ELR (cell line): ENCODE measurements around the gene MARCHF10.

ENCODE experiments used
- DNase-seq: peaks from one replicate; pipeline ENCODE4 v3.0.0-alpha.2; 2015; ENCODE audit warnings: low read depth

MARCHF10 gene

DNA sequence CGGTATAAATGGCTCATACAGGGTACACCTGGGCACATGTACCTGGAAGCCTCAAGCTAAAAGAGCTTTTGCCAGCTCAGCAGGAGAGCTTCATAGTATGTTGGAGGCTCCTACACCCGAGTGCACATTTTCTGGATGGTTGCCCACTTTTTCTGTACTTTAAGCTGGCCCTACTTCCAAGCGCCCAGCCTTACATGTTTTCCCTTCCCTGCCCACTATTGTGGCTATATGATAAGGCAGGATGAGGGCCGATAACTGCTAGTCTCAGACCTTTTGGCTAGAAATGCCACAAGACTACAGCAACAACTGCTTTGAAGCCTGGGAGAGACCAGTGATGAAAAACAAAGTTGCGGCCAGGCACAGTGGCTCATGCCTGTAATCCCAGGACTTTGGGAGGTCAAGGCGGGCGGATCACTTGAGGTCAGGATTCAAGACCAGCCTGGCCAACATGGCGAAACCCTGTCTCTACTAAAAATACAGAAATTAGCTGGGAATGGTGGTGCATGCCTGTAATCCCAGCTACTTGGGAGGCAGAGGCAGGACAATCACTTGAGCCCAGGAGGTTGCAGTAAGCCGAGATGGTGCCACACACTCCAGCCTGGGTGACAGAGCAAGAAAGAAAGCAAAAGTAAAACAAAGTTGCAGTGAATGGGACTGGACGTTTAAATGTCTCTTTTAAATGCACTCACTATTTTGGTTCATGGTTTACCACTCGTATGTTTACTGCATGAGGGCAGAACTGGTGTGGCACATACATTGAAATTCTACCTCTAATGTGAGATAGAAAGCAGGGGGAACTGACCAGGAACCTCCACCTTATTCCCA, 14.2 kb upstream of the MARCHF10 start:
- no peak for DNase-seq

DNA sequence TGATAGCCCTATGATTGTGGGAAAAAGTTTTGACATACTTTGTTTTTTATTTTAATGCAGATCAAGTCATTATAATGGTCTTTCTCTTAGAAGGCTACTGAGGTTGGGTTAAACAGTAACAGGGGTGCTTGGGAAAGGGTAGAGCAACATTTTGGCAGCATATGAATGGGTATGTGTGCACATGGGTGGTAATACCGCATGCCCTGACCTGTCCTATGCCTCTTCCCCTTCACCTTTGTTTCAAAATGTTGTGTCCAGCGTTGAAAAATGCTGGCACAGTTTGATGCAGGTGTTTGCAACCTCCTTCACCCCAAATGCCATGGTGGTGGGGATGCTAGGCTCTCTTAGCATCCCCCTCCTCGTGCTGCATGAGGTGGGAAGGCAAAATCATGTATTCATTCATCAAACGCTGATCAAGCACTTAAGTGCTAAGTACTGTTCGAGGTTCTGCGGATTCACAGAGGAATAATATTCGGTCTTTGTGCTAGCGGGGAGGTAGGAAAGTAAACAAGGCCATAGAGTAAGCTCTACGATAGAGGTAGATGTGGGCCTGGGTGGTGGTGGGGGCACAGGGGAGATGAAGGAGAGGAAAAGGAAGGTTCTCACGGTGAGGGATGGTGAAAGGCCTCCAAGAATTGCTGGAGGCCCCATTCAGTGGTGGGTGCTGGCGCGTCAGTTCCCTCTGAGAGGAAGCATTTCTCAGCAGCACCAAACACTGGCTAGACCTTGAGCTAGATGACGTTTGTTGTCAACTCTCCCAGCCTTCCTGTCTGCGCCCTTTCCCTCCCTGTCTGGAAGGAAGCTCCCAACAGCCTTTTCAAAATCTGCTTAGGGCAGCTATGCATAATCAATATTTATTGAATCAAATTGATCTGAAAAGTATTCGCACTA, 13.3 kb upstream of the MARCHF10 start:
- DNase-seq: no peak

DNA sequence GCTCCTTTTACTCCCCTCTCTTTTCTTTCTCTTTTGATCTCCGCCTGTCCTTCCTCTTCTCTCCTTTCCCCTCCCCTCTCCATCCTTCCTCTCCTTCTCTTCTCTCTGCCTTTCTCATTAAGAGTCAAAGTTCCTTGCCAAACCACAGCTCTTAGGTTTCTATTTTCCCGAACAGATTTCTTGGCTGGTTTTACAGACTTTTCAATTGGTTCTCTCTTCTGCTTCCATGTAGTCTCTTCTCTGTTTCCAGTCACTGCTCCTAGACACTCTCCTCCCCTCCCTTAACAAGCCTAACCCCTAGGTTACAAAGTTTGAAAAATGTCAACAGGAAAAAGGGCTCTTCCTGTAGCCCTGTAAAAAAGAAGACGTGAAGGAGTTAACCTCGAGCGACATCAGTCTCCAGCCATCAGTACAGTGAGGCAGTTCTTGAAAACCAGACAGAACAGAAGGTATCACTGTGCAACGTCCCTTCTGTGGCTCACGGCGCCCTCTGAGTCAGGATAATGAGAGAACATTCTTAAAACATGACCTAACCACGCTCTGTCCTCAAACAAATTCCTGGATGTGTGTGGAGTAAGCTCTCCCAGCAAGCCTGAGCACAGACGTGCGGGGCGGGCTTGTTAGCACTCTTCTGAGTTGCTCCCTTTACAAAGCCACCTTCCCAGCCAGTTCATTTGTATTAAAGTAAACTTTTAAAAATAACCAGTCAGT, 11.6 kb upstream of the MARCHF10 start:
- DNase-seq: peak; percentile 98

DNA sequence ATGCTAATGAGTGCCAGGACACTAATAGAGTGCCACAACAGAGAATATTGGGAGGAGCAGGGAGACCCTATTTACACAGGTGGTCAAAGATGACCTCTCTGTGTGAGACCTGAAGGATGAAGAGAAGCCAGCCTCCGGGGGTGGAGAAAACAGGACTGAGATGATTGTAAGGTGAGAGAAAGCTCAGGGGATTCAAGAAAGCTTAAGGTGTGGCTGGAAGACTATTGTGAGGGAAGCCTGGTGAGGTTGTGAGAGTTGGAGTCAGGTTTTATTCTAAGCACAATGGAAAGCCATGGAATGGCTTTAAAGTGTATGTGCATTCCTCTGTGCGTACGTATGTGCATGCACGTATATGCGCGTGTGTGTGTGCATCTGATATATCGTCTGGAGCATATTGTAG, 10.4 kb upstream of the MARCHF10 start:
- DNase-seq: no peak

DNA sequence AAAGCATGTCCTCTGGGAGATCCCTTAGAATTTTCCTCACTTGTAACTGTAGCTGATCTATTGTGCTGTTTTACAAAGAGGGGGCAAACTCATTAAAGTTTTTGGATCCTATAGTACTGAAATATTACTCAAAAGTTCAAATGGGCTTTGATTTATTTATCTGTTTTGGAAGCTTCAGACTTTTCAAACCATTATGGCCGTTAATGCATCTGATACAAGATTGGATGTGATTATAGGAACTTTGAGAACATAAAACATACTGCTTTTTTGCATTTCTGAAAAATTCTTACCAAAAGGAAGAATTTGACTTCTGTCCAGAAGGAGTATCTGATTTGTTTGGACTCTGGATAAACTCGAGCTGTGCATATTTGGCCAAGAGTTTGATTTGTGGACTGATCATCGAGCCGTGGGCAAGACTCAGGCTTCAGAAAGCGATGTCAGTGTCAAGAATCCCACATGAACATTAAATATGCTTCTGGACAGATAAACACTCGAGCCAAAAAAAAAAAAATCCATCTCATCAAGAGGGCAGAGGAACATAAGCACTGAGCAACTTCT, 8.2 kb upstream of the MARCHF10 start:
- DNase-seq: no peak

DNA sequence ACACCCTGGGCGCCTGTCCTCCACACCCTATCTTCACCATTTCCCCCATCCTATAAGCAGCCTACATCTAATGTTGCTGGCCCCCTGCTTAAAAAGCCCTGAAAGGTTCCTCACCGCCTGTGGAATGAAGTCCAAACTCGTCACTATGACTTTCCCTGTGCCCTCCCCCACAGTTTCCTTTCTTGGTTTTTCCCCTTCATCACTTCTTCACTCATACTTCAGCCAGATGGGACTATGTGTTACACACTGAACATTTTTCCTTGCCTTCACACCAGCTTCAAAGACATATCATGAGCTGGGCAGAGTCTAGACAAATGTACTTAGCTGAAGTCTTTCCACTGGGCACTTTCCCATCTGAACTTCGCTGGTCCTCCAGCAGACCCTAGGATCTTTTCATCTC, 1.5 kb upstream of the MARCHF10 start:
- peak; percentile 52 for DNase-seq

DNA sequence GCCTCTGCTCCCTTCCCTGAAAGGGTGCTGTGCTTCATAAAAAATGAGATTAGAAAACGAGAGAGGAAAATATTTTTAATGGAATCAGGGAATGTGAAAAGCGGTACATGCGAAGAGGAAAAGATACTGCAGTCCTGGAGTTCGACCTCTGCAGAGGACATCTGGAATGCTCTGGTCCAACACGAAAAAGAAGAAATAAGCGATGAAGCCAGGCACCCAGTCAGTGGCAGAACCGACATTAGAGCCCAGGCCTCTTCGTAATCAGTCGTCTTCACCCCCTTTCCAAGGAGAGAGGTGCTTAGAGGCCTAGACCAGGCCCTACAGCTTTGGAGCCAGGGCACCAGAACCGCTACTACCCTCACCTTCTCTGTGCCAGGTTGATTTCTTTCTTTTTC, 459 bp upstream of the MARCHF10 start:
- no peak for DNase-seq

DNA sequence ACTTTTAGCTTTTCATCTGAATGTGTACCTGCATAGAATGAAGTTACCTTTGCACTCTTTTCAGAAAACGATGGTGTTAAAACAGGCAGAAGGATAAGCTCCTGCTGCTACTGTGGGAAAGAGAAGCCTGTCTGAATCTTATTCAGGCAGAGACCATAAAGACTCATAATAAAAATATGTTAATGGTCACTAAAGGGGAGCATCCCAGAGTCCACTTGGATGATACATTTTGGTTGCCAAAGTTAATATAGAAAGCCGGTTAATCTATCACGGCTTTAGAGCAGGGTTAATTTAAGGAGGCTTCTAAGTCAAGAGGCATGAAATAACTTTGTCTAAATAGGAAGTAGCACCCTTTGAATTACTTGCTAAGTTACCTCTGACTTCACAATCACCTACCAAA, 2.9 kb downstream of the MARCHF10 start:
- no peak for DNase-seq

DNA sequence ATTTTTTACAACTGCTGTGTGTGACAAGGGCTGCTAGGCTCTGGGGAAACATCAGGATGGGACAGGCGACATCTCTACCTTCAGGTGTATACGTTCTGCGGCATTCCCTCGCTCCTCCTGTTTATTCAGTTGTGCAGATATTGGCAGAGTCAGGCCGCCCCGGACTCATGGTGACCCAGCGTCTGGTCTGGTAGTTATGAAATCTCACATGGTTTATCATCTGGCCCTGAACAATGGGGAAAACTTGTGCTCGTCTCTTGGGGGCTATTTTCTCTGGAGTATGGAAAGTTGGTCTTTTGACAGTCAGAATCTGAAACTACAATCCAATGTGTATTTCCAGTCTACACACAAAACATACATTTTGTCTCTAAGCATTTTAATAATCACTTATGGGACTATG, 3.3 kb downstream of the MARCHF10 start:
- no peak for DNase-seq

DNA sequence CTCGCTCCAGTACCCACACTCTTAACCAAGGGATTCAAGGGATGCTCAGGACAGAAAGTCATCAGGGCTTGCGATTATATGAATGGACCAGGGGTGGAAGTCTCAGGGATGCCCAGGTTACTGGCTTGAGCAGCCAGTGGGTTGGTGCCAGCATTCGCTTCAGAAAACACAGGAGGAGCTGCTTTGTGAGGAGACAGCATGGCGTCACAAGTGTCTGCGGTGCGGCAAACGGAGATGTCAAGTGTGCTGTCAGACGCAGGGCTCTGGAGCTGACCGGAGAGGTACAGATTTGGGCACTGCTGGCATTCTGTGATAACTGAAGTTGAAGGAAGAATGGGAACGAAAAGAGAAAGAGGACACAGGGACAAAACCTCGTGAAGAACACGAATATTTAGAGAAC, 4.1 kb downstream of the MARCHF10 start:
- DNase-seq: no peak

DNA sequence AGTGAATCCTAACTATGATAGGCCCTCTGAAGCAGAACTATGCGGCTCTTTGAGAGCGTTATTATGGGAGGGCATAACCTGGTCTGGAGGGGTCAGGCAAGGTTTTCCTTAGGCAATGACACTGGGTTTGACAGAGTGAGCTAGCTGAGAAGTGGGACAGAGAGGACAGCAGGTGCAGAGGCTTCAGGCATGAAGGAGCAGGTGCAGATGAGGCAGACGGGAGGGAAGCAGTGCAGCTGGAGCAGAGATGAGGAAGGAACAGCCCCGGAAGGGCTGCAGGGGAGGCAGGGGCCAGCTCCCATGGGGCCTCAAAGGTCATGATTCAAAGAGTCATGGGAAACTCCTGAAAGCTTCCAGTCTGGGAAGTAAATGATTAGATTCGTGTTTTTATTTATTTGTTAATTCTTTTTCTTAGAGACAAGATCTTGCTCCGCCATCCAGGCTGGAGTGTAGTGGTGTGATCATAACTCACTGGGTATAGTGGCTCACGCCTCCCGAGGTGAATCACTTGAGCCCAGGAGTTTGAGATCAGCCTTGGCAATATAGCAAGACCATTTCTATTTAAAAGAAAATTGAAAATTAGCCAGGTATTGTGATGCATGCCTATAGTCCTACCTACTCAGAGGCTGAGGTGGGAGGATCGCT, 5.4 kb downstream of the MARCHF10 start:
- DNase-seq: no peak

DNA sequence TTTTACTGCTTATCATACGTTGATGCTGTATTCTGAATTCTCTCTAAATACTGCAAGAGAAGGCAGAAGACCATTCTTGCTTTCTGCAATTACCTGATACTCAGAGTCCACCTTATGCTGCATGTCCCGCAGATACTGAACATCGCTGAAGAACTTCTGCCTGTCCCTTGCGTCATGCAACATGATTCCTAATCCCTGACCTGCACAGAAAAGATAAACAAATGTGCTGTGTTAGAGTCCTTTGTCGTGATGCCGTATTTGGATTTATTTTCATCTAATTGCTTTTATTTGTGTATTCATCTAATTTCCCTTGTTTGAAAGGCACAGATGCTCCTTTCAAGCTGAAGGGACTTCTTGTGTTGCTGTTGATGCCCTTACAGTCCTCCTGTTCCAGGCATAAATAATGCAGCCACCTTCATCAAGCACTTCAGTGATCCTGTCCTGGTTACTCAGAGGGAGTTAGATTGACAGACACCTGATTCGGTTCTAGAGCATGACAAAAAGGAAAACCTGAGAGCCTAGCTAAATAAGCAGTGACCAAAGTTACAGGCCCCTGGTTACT, 6.5 kb downstream of the MARCHF10 start:
- no peak for DNase-seq

DNA sequence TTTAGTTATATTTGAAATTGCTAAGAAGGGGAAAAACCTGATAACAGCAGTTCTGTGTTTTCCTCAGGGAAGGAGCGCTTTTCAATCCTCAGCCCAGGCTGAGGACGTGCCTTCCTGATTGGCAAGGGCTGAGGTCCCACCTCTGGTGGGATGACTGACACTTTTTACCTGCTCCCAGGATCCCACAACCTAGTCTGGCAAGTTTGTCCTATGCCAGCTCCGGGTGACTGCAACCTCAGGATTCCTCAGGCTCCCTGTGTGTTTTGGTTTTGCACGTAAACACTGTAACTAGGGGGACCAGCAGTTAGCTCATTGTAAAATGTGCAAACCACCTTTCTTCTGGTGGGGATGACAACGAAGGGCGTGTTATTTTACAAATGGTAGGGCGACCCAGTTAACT, 7.5 kb downstream of the MARCHF10 start:
- no peak for DNase-seq

DNA sequence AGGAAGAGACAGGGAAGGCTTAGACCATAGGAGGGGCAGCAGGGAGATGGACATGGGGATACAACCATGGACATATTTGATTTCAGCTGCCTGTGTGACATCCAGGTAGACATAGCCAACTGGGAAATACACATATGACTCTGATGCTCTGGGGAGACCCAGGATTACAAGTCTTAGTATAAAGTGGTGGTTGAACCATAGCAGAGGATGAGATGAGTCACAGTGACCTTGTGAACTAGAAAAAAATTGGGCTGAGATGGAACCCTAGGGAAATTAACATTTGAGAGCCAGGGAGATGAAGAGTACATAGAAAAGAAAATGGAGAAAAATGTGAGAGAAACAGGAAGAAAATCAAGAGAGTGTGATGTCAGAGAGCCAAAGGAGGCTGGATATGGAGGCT, 10.2 kb downstream of the MARCHF10 start:
- peak; percentile 59 for DNase-seq

DNA sequence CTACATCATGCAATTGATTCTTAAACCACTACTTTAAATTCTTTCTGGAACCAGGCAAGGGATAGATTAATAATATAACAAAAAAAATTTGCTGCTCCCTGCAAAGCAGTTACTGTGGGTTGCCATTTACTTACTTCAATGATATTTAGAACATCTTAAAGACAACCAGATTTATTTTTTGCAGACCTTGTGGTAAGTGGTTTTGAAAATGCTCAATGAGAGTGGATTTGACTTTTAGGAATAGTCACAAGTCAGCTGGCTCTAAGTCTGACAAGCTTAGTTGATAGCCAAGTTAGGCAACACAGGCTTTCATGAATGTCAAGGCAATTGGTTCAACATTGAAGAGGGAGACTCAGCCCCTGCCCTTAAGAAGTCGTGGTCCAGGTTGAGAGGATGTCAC, 11.8 kb downstream of the MARCHF10 start:
- no peak for DNase-seq

DNA sequence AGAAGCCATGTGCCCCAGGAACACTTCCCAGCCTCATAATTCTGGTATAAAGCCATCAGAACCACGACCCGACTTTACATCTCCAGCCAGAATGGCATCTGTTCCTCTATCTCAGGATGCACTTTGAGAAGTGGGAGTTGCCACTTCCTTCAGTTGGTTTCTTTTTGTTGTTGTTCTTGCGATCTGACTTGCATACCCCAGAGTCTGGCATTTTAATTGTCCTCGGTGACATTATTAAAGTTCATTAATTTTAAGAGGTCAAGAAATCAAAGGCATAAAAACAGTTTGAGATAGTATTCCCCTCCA, 13.5 kb downstream of the MARCHF10 start:
- DNase-seq: no peak

DNA sequence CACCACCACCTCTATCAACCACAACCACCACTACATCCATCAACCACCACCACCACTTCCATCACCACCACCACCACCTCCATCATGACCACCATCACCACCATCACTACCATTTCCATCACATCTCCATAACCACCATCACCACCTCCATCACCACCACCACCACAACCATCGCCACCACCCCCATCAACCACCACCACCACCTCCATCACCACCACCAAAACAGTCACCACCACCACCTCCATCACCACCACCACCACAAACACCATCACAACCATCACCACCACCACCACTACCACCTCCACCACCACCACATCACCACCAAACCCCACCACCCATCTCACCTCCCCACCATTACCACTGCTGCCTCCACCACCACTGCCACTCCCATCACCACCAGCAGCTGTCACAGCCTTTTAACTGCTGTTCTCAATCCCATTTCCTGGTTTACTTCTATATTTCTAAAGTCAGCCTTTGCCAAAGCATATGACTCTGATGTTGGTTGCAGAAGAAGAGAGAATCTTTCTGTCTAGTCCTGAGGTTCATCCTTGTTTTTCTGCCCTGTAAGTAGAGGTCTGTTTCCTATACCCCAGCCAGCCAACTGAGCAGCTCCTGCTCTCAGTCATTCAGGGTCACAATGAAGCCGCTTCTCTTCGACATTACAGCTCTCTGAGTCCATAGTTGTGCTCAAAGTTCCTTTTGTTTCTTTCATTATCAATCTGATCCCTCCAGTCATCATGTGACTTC, 14.0 kb downstream of the MARCHF10 start:
- no peak for DNase-seq

DNA sequence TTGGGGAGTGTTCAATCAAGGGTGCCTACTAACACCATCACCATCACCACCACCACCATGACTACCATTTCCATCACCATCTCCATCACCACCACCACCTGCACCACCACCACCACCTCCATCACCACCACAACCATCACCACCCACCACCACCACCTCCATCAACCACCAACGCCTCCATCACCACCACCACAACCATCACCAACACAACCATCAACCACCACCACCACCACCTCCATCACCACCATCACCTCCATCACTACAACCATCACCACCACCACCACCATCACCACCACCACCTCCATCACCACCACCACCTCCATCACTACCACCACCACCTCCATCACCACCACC, 15.7 kb downstream of the MARCHF10 start:
- DNase-seq: no peak

DNA sequence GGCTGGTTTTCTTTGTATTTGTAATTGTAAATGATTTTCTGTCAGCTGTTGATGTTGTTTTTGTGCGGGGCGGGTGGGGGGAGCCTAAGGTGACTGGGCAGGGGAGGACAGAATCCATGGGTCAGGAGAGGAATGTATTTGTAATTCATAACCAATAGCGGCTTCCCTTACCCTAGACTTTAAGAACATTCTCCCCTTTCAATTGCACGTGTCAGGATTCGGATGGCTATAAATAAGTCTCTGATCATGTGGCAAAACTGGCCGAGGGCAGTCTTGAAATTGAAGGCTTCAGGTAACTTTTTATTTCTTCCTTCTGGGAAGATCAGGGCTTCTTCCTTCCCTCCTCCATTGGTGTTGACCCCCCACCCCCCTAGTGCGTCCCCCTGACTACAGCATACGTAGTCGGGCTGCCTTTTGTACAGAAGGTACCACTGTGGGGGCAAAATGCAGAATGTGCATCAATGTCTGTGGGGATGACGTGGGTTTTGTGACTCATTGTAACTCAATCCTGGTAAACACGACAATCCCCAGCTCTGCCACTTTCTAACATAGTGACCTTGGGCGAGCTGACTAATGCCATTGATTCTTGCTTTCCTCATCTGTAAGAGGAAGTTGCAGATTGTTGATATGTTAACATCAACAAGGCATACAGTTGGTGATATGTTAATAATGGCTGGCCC, 16.2 kb downstream of the MARCHF10 start:
- DNase-seq: peak; percentile 99

DNA sequence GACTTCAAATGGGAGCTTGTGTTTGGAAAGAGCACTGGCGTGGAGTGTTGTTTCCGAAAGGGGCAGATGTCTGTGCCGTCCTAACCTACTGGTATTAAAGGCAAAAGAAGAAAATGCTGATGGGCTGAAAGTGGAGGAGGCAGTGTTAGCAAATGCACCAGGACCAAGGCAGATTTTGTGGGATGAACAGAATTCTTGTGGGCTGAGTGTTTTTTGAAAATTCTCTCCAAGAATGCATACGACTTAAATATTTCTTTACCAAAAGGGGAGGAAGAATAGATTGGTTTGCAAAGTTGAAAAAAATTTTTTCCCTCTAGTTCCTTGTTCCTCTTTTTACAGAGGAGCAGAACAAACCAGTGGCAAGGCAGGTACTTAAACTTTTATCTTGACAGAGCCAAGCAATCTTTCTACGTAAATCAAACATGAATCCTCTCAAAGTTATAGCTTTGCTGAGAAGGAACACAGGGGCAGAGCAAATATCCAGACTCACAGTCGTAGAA, 16.8 kb downstream of the MARCHF10 start:
- peak; percentile 94 for DNase-seq
